GM23248 (cell line): Measurements from ENCODE around the gene SKIDA1.

Experiments
- EZH2 ChIP-seq: fragments of 200-600 bp; sonication (generic); IDR thresholded peaks from 2 replicates; pipeline ENCODE4 v1.6.1; 2018; ENCODE audit warnings: antibody characterized with exemption, mild to moderate bottlenecking; ENCODE audit not compliant: insufficient read depth, poor library complexity, severe bottlenecking
- EZH2phosphoT487 ChIP-seq: fragments of 200-600 bp; sonication (generic); IDR thresholded peaks from 2 replicates; pipeline ENCODE4 v1.6.1; 2018; ENCODE audit warnings: antibody characterized with exemption, moderate library complexity, mild to moderate bottlenecking, low read depth; ENCODE audit not compliant: insufficient read depth

GRCh38 chr10:21467633-21468032 lies 57.8 kb downstream of the SKIDA1 start:
- no peak for TF ChIP-seq EZH2
- no peak for TF ChIP-seq EZH2phosphoT487
